Fibroblast of peridontal ligament (primary cell): ENCODE measurements around the gene SDF4.
"Not testable (repeated sequence)": the region's sequence is repeated elsewhere in the genome, so short reads cannot be mapped to it uniquely, and the experiment has no call there.

Source experiments
- DNase-seq: peaks from one replicate; pipeline ENCODE4 v3.0.0-alpha.2; 2010; ENCODE audit errors: extremely low read depth

Gene SDF4

GRCh38 chr1:1199141-1199960 lies 32.5 kb downstream of the SDF4 start:
- no peak for DNase-seq

GRCh38 chr1:1198423-1199140 lies 33.2 kb downstream of the SDF4 start:
- no peak for DNase-seq

GRCh38 chr1:1197551-1198422 lies 34.0 kb downstream of the SDF4 start:
- DNase-seq, result no peak

- DNase-seq, result no peak
Measured at GRCh38 chr1:1197188-1197500, 34.7 kb downstream of the SDF4 start.

- no peak for DNase-seq
Measured at GRCh38 chr1:1196431-1197187, 35.2 kb downstream of the SDF4 start.

GRCh38 chr1:1195726-1196125 lies 36.1 kb downstream of the SDF4 start:
- not testable (repeated sequence) for DNase-seq

GRCh38 chr1:1194723-1195122 lies 37.1 kb downstream of the SDF4 start:
- no peak for DNase-seq

GRCh38 chr1:1191734-1192133 lies 40.1 kb downstream of the SDF4 start:
- no peak for DNase-seq

- DNase-seq, result no peak
Measured at GRCh38 chr1:1189111-1189510, 42.7 kb downstream of the SDF4 start.

- DNase-seq, result peak; percentile 96
Measured at GRCh38 chr1:1187938-1188337, 43.9 kb downstream of the SDF4 start.

GRCh38 chr1:1185101-1185765 lies 46.6 kb downstream of the SDF4 start:
- no peak for DNase-seq

GRCh38 chr1:1183833-1184775 lies 47.7 kb downstream of the SDF4 start:
- DNase-seq, result no peak

- no peak for DNase-seq
Measured at GRCh38 chr1:1183221-1183747, 48.5 kb downstream of the SDF4 start.

- DNase-seq, result no peak
Measured at GRCh38 chr1:1182491-1183220, 49.1 kb downstream of the SDF4 start.

GRCh38 chr1:1181938-1182410 lies 49.8 kb downstream of the SDF4 start:
- DNase-seq, result no peak

- no peak for DNase-seq
Measured at GRCh38 chr1:1181129-1181937, 50.5 kb downstream of the SDF4 start.

- no peak for DNase-seq
Measured at GRCh38 chr1:1179983-1180861, 51.6 kb downstream of the SDF4 start.
